GM03348 (cell line): Measurements from ENCODE around the gene MEGF6.

Experiments used
- DNase-seq: peaks from one replicate; pipeline ENCODE4 v3.0.0; 2012; ENCODE audit warnings: low spot score

The MEGF6 gene

DNA sequence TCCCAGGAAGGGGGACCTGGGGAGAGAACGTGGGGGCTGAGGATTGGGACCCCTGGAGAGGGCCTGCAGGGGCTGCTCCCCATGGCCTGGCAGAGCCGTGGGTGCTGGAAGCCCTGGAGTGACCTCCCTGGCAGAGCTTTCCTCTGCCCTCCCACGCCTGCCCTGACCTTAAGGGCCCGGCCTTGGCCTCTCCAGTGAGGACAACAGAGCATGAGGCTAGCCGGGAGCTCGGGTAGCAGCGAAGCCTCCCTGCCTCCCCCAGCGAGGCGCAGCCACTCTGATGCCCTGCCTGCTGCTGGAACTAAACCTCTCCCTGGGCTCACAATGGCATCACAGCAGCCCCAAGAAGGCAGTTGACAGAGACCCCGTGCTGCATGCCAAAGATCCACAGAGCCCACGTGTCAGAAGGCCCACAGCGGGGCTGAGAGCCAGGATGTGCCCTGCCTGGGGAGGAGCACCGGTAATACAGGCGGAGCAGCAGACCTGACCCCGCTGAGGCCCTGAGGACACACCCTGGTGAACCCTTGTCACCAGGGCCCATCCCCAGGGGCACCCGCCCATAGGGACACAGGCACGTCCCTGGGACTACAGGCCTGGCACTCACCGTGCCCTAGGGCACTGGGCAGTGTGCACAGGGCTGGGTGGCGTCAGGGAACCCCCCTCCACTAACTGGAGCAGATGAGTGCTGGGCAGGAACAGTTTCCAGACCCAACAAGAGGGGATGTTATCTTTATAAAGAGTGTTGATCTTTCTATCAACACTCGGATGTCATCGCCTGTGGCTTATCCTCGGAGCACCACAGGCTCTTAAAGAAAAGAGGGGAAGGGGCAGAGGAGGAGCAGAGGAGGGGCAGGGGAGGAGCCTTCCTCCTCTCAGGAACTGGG, 108.4 kb downstream of the MEGF6 start:
- no peak for DNase-seq

DNA sequence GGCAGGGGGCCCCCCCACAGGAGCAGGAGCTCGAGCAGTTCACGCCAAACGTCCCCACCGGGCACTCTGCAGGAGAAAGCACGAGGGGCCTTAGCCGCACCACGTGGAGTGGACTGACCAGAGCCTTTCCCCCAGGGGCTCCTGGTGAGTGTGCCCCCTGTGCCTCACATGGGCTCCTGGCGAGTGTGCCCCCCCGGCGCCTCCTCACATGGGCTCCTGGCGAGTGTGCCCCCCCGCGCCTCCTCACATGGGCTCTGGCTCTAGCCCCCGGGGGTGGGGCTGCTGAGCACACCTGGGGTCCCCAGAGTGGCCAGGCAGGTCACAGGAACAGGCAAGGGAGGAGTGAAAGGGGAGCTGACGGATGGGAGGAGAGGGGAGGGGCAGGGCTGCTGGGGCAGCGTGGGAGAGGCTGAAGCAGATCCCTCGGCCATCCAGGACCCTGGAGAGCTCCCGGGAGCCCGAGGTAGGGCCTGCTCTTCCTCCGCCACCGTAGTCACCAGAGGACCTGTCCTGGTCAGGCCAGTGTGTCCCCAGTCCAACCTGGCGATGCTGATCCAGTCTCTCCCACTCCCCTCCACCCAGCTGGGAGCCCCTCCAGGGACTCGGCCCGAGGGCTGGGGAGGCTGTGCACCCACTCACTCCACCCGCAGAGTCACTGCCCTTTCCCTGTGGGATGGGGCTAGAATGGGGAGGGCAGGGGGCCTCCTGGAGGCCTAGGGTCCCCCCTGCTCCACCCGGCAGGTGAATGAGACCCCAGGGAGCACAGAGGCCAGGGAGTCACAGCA, 109.3 kb downstream of the MEGF6 start:
- peak; percentile 75 for DNase-seq

DNA sequence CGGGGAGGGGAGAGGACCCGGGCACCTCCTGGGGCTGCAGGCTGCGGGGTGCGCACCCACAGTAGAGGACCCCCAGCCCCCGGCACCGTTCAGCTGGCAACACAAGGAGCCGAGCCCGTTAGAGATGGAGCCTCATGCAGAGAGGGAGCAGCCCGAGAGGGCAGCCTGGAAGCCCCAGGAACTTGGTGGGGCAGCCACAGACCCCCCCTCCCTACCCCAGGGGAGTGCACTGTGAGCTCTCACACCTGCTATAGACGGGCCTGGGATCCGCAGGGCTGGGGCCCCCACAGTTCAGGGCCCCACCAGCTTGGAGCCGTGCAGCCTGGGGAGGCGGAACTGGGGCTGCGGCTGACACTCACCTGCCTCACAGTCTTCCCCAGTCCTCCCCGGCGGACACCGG, 109.9 kb downstream of the MEGF6 start:
- no peak for DNase-seq

DNA sequence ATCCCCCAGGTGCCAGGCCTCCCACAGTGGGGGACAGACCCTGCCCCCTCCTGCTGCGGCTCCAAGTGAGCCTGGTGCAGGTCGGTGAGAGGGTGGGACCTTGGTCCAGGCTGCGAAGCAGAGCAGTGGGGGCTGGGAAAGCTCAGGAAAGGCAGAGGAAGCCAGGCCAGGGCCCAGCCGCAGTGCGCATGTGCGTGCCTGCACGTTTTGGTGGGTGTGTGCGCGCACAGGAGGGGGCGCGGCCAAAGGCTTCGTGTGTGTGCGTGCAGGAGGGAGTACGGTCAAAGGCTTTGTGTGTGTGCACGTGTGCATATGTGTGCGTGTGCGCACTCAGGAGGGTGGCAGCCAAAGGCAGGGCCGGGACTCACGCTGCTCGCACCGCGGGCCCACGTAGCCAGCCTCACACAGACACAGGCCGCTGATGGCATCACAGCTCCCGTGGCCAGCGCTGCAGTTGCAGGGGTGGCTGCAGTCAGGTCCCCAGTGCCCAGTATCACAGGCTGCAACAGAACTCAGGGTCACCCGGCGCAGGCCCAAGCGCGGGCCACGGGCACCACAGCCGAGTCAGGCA, 111.0 kb downstream of the MEGF6 start:
- no peak for DNase-seq

DNA sequence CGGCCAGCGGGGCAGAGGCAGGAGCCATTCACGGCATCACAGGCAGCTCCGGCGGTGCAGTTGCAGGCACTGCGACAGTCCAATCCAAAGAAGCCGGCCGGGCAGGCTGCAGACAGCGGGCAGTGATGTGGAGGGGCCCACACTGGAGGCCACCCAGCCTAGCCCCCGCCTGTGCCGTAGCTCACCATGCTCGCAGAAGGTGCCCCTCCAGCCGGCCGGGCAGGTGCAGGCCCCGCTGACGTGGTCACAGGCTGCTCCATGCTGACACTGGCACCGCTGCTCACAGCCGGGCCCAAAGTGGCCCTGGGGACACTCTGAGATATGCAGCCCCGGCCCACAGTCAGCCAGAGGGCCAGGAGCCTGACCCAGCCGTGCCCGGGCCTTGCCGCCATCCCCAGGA, 111.7 kb downstream of the MEGF6 start:
- DNase-seq = no peak

DNA sequence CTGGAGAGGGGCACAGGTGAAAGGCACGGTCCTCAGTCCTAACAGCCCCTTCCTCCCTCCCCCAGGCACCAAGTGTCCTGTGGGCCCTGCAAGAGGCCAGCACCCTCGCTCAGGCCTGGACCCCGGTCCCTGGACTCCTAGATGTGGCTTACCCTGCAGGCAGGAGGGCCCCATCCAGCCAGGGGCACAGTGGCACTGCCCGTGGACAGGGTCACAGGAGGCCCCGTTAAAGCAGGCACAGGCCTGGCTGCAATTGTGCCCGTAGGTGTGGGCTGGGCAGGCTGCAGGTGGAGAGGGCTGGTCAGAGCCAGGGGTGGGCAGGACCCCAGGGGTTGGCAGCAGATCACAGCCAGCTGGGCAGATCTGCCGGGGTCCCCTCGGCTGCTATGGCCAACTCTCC, 112.3 kb downstream of the MEGF6 start:
- no peak for DNase-seq

DNA sequence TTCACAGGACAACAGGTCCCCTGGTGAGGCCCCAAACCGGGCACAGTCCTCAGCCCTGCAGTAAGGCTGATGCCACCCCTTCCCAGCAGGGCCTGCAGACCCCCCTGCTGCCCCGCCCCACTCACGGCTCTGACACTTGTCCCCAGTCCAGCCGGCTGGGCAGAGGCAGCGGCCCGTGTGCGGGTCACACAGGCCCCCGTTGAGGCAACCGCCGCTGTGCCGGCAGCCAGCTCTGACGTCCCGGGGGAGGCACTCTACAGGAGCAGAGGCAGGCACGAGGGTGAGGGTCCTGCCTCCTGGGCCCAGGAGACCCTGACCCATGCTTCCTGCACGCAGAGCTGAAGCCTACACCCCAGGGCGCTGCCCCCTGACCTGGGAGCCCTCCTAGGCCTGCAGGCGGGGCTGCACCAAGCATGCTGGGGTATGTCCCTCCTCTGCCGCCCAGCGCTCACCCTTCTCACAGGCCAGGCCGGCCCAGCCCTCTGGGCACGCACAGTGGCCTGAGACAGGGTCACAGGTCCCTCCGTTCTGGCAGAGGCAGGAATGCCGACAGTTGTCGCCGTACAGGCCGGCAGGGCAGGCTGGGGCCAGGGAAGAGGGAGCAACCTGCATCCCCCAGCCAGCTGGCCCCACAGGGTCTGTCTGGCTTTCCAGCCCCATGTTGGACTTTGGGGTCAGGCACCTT, 112.9 kb downstream of the MEGF6 start:
- DNase-seq = no peak

DNA sequence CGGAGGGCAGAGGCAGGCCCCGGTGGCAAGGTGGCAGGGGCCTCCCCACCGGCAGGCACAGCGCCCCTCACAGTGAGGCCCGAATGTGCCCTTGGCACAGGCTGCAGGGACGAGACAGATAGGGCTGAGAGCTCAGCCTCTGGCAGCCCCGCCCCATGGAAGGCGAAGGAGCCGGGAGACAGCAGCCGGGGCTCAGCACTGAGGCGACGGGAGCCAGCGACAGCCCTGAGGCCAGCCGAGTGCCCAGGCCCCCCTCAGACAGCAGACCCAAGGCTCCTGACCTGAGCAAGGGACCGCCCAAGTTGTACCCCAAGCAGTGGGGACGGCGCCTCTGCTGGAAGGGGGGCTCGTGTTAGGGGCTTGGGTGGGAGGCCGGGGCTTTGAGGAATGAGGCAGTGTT, 113.8 kb downstream of the MEGF6 start:
- DNase-seq = no peak

DNA sequence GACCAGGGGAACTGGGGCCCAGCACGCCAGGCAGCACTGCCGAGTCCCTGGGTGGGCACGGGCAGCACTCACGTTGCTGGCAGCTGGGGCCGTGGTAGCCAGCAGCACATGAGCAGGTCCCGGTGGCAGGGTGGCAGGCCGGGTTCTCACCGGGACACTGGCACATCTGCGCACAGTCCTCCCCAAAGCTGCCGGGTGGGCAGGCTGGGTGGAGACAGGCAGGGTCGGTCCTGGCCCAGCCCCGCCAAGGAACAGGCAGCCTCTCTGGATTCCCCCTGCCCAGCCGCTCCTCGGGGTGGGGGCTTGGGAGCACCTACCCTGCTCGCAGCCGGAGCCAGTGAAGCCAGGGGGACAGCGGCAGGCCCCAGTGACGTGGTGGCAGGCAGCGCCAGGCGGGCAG, 114.4 kb downstream of the MEGF6 start:
- DNase-seq = no peak

DNA sequence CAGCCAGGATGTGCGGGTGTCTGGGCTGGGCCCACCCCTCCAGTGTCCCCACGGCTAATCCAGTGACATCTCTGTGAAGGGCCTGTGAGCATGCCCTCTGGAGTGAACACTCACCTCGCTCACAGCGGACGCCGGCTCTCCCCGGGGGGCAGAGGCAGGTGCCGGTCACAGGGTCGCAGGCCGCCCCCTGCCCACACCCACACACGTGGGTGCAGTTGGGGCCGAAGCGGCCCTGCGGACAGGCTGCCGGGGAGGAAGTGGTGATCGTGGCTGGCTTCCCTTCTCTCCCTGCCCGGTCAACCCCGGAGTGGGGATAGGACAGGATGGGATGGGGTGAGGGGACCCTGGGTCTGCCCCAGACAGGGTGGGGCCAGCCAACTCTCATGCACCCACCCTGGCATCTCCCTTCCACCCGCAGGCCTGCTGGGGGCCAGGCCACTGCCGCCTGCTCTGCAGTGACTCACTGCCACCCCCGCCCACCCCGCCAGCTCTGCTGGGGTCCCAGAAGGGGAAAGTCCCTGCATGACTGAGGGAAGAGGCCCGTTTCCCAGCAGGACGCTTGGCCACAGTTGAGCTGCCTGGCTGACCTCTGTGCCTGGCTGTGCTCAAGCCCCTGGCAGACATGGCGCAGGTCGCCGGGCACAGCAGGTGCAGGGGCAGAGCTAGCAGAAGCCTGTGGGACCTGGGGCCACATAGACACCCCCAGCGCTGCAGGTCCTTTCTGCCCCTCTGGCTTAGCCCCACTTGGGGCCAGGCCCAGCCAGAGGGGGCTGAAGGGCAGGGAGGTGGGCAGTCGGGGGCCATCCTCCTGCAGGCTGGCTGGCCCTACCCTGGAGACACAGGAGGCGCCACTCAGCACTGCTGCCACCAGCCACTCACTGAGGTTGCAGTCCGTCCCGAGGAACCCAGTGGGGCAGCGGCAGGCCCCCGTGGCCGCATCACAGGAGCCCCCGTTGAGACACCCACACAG, 115.2 kb downstream of the MEGF6 start:
- no peak for DNase-seq

DNA sequence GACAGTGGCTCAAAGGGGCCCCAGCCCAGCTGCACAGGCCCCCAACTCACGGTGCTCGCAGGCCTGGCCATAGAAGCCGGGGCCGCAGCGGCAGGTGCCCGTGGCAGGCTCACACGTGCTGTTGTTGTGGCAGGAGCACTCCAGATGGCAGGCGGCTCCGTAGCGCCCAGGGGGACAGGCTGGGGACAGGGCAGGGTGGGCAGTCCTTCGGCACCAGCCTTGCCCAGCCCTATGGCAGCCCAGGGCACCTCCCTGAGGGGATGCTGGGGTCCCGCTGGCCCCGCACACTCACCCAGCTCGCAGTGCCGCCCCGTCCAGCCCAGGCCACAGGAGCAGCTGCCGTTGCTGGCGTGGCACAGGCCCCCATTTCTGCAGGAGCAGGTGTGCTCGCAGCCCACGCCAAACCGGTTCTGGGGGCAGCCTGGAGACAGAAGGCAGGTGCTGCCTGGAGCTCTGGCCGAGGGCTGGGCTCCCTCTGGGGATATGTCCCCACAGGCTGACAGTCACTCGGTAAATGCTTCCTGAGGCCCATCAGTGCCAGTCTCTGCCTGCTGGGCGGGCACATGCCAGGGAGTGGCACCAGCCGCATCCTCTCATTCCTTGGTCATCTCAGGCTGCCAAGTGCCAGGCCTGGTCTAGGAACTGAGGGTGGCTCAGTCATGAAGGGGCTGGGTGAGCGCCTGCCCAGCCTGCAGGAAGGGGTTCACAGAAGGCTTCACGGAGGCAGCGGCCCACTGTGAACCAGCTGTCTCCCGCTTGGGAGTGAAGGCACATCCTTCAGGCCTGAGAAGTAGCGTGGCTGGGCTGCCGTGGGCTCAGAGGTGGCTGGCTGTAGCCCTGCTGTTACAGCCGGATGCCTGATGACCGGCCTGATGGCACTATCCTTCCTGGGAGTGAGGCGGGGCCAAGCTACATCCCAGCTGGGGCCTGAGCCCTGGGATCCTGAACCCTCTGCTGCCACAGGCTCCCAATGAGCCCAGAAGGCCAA, 116.7 kb downstream of the MEGF6 start:
- no peak for DNase-seq

DNA sequence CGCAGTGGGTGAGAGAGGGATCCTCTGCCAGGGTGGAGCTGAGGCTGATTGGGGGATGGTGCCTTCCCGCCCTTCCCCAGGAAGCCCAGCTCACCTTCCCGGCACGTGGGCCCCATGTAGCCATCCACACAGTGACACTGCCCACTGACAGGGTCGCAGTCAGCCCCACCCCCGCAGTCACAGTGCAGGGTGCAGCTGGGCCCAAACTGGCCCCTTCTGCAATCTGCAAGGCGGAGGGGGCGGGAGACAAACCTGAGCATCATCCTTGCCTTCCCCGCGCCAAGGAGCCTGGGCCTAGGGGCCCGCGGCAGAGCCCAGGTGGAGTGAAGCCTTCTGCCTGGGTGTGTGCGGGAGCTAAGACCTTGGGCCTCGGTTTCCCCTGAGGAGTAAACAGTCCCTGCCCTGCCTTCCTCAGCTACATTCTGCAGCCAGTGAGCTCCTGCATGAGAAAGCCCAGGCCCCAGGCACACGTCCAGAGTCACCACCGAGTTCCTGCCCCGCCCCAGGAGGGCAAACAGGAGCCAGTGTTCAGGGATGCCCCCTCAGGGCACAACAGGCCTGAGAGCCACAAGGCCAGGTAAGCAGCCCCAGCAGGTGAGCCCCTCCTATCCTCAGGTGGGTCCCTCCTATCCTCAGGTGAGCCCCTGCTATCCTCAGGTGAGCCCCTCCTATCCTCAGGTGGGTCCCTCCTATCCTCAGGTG, 118.6 kb downstream of the MEGF6 start:
- no peak for DNase-seq

DNA sequence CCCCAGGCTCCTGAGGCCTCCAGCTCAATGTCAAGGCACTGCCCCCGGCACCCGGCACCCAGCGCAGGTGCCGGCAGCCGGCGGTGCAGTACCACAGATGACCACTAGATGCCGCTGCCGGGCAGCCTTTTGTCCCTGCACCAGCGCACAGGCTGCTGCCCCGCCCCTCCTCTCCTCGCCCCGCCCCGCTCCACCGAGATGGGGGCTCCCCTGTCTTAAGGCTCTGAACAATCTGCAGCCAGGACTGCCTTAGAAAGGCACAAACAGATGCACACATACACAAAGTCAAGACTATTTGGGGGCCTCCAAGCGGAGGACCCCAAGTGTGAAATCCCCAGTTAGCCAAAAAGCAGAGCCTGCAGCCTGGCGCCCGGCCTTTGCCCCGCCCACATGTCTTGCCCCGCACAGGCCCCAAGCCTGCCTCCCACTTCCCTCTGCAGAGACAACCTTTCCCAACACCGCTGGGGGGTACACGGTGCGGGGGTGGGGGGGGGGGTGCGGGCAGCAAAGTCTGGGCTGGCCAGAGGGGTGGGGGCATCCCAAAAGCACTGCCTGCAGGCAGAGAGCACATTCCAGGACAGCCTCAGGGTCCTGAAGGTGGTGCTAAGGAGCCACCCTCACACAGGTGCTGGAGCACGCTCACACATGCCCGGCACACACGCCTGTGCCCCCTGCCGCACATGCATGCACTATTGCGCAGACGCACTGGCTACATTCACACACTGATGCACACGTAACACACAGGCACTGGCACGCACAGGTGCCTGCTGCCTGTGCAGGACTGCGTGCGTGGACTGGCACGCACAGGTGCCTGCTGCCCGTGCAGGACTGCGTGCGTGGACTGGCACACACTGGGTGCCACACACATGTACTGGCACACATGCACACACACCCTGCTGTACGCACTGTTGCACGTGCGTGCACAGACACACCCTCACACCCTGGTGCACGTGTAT, 119.7 kb downstream of the MEGF6 start:
- DNase-seq = peak; percentile 95

DNA sequence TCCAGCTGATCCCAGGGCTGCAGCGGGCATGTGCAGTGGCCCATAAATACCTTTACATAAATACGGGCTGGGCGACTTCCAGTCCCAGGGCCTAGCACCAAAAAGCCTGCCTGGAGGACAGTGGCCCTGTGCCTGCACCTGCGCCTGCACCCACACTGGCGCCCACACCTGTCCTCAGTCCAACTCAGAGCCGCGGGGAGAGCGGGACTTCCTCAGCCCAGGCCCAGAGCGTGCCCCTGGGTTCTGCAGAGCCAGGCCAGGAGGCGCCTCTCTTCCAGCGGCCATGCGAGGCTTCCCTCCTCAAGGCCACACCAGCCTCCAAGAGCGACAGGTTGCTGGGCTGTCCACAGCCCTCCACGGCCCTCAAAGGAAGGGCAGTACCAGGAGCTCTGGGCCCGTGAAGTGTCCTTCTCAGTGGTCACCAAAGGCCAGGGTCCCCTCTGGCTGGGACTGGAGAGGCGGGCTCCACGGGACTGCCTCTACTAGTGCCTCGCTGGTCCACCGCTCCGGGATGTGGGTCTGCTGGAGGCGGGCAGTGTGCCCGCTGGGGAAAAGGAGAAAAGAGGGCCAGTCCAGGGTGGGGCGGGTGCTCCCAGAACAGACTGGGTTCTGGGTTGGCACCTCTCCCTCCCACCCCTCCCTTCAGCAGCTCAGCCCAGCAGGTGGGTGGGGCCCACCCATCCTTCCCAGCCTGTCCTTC, 121.1 kb downstream of the MEGF6 start:
- DNase-seq = no peak

DNA sequence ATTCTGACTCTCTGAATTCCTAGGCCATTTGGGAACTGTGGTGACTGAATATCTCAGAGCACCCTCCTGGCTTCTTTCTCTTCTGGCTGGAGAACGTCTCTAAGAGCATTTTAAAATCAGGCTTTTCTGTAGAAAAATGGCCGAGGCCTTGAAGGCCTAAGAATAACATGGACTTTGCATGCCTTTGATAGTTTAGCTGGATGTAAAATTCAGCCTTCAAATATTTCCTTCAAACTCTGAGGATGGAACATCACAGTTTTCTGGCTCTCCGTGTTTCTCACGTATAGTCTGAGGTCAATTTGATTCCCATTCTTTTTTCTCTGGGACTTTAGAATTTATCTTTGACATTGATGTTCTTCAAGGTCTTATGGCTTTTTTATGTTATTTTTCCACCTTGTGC, 122.9 kb downstream of the MEGF6 start:
- DNase-seq = no peak

DNA sequence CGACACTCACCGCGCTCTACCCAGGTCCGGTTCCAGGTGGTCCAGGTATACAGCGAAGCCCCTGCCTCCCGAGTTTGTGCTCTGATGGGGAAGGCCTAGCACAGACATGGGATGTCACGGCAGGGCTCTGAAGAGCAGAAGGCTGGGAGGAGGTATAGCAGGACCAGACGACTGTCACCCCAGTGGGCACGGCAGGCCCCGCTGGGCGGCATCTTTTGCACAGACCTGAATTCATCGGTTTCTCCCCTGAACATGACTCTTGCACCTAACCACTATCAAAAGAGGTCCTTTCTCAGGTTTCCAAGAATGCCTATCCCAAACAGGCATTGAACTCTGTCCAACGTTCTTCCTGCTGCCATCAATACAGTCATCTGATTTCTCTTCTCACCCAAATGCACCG, 126.3 kb downstream of the MEGF6 start:
- DNase-seq = no peak

DNA sequence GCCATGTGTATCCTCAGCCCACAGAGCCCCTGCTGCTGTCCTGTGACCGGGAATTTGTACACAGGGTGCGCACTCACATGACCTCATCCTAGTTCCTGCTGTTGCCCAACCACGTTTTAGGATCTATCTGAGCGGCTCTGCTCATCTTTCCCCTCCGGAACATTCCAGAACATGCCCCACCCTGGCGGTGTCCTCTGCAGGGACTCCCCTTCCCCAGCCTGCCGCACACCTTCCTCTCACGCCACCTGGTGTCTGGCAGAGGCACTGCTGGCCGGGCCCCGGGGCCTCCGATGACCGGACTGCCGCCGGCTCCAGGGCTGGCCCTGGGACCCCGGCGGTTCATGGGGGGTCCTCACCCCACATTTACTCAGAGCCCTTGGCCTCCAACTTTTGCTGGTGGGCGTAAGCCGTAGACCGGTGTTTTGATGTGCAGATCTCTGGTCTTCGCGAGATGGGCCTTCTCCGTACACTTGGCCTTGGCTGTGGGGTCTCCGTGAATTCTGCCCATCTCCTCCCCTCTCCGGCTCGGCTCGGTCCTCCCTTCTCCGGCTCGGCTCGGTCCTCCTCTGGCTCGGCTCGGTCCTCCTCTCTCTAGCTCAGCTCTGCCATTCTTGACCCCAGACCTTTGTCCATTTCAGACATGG, 127.4 kb downstream of the MEGF6 start:
- DNase-seq = peak; percentile 78
